COR-L47 (cell line): ENCODE measurements around the gene ATRX.
"Not testable (repeated sequence)": the region's sequence is repeated elsewhere in the genome, so short reads cannot be mapped to it uniquely, and the experiment has no call there.

ENCODE experiments used
- DNase-seq: peaks from one replicate; lab custom pipeline; 2025; lab: John Stamatoyannopoulos, UW

The ATRX gene

DNA sequence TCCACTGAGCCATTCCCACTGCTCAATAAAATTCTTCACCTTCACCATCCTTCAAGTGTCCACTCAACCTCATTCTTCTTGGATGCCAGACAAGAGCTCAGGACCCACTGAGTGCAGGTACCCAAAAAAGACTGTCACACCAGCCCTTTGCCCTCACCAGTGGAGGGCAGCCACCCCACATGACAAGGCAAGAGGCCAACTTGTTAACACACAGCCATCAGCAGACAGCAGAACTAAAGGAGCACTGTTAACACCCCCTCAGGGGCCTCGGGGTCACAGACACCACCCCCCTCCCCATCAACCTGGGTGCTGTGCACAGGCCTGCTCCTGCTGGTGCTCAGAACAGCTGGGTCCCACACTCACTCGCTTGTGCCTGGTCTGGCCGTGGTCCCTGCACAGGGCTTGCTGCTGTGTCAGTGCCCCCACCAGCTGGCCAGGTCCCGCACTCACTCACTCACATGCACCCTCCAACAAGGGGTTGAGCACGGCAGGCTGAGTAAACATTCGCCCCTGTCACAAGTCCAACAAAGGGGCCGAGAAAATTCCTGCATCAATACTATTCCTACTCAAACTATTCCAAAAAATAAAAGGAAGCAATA is 54.1 kb downstream of the ATRX start:
- no peak for DNase-seq

- DNase-seq = not testable (repeated sequence)
Observed at GRCh38 chrX:77726095-77726494, 59.9 kb downstream of the ATRX start.

DNA sequence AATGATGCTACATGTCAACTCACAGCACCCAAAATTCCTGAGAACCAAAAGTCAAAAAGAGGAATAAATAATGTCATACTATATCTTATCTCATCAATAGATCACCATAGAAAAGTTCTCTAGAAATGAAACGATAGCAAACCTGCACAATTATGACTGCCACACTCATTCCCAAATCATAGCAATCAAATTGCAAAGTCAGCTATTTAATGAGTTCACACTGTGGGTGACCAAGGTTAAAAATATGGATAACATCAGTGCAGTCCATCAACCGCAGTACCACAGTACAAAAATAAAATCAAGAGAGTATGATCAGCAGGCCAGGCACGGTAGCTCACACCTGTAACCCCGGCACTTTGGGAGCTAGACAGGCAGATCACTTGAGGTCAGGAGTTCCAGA is 62.3 kb downstream of the ATRX start:
- DNase-seq = no peak

GRCh38 chrX:77719388-77719787 is 66.6 kb downstream of the ATRX start:
- DNase-seq = no peak

DNA sequence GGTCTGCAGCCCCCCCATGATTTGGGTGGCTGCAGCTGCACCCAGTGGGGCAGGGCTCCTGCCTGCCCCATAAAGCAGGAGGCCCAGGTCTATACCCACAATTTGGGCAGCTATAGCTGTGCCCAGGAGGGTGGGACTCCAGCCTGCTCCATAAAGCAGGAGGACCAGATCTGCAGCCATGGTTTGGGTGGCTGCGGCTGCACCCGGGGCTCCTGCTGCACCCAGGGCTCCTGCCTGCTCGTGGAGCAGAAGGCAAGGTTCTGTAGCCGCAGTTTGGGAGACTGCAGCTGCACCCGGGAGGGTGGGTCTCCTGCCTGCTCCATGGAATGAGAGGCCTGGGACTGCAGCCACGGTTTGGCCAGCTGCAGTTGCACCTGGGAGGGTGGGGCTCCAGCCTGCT is 81.1 kb downstream of the ATRX start:
- no peak for DNase-seq

DNA sequence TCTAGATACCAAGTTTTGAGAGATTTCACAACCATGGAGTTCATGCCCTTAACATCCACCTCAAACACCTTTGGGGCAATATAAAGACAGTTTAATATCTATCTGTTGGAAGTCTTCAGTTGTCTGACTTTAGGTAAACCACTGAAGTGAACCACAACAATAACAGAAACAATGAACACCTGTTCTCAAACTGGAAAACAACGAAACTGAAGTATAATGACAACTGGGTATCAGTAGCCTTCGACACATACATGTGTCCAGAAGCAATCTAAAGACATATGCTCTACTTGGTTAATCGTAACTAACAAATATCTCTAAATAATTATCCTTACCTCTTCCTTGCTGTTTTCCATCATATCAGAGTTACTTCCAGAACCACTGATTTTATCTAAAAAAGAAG is 87.8 kb downstream of the ATRX start:
- no peak for DNase-seq

DNA sequence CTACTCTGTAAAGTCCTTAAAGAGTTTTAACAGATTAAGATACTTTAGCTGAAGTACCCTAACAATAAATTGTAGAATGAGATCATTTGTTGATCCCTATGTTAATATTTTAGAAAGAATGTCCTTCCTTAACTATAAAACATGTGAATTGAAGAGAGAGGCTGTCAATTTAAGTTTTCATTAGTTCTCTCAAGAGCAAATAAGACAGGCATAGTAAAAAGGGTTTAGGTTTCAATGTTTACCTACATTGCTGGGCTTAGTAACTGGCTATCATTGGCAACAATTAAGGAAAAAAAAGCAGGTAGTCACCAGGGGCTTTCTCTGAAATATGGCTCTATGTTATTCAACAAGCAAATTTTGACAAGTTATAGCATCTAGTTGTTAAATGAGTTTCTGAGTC is 91.5 kb downstream of the ATRX start:
- no peak for DNase-seq

DNA sequence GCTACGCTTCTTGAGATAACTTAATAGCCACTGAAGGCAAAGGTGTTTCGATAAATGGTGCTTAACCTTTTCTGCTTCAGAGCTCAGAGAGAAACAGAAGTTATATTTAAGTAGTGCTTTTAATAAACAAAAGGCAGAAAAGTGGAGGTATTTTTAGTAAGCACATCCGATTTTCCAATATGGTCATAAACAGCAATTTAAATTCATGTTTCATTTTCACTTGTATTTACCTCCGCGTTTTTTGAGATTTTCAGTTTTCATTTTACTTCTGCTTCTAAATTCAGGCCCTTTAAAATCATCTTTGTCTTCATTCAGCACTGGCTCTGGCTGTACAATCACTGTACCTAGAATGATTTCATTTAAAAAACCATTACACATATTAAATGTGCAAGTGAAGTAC is 92.4 kb downstream of the ATRX start:
- no peak for DNase-seq

- DNase-seq = no peak
Observed at GRCh38 chrX:77691916-77692315, 94.1 kb downstream of the ATRX start.

- DNase-seq = no peak
Observed at GRCh38 chrX:77689376-77689775, 96.6 kb downstream of the ATRX start.

DNA sequence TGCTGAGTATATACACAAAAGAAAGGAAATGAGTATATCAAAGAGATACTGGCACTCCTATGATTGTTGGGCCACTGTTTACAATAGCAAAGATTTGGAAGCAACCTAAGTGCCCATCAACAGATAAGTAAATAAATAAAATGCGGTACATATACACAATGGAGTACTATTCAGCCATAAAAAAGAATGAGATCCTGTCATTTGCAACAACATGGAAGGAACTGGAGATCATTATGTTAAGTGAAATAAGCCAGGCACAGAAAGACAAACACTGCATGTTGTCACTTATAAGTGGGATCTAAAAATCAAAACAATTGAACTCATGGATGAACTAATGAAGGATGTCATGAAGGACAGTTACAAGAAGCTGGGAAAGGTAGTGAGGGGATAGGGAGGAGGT is 100.3 kb downstream of the ATRX start:
- not testable (repeated sequence) for DNase-seq

DNA sequence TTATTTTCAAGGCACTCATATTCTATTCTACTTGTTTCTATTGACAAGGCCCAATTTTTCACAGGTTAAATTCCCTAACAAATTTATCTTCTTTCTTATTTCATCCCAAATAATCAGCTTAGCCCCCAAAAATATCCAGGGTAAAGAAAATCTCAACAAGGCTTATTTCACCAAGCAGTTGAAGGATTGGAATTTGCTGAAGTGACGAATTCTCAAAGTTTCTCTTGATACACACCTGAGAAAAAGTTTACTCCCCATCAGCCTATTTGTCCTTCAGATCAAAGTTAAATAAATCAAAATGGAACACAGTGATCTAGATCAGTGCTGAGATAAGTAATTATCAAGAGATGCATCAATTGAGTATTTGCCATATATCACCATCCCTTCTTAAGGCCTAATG is 106.9 kb downstream of the ATRX start:
- no peak for DNase-seq

- no peak for DNase-seq
Observed at GRCh38 chrX:77675986-77676385, 110.0 kb downstream of the ATRX start.

DNA sequence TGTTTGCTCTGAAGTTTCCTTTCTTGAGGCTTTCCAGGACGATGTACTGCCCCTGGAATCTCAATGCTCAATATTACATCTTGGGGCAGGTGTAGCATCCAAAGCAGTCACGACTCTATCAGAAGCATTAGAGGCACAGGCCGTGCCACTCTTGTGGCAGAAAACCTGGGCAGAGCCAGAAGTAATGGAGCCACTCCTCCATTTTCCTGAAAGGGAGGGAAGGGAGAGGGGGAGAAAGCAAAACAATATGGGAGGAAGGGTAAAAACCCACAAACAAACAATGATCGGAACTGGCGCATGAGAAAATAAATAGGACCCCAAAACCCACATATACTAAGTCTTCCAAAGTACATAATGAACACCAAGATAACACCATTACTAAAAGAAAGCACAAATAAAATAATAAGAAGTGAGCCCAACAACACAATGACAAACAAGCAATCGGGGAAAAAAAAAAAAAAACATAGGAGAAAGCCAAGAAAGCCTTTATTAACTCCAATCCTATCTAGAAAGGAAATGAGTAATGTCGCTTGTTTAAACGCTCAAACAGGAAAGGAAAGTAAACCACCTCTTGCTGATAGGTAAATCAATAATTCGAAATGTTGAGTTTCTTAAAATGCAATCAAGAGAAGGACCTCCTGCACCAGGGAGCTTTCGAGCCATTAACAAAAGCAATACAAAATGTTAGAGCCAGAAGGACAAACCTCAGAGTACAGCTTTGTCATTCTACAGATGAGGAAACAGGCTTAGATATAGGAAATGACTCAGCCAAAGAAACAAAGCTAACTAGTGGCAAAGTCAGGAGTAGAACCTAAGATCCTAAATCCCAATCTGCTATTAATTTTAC is 117.4 kb downstream of the ATRX start:
- DNase-seq = no peak

DNA sequence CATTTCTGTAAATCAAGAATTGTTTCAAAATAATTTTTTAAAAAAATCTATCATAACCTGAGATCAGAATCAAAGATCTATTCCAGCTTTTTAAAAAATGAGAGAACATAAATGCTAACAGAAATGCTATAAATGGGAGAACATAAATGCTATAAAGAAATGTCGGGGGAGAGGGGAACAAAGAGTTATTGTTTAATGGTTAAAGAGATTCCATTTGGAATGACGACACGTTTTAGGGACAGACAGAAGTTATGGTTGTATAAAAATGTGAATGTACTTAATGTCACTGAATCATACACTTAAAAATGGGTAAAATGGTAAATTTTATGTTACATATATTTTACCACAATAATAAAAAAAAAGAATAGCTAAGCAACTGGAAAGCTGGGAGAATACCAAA is 127.1 kb downstream of the ATRX start:
- DNase-seq = no peak

GRCh38 chrX:77652095-77652494 is 133.9 kb downstream of the ATRX start:
- no peak for DNase-seq

DNA sequence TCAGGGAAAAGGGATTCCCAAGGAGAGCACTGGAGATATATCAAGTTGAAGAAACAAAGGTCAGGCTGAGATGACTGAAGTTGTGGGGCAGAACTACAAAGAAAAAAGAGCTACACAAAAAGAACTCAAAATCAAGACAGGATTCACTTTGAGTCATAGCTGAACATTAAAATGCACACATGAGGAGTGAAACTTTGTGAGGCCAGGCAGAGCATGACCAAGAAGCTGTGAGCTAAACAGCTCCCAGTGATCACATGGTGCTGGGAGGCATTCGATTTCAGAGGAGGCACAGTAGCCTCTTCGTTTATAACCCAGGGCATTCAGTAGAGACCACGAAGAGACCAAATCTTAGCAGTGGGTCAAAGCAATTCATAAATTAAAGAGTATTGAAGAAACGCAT is 145.3 kb downstream of the ATRX start:
- DNase-seq = no peak

DNA sequence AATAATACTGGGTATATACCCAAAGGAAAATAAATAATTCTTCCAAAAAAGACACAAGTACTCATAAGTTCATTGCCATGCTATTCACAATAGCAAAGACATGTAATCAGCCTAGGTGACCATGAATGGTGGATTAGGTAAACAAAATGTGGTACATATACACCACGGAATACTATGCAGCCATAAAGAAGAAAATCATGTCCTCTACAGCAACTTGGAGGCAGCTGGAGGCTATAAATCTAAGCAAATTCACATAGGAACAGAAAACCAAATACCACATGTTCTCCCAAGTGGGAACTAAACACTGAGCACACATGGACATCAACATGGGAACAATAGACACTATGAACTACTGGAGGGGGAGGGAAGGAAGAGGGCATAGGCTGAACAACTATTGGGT is 146.2 kb downstream of the ATRX start:
- no peak for DNase-seq

GRCh38 chrX:77638397-77638796 is 147.6 kb downstream of the ATRX start:
- no peak for DNase-seq

GRCh38 chrX:77635373-77635772 is 150.6 kb downstream of the ATRX start:
- no peak for DNase-seq

GRCh38 chrX:77628294-77629025 is 157.6 kb downstream of the ATRX start:
- DNase-seq = no peak

- DNase-seq = no peak
Observed at GRCh38 chrX:77622672-77623071, 163.3 kb downstream of the ATRX start.

GRCh38 chrX:77622233-77622632 is 163.8 kb downstream of the ATRX start:
- DNase-seq = no peak
